Glutamatergic neuron (in vitro differentiated cells): ENCODE results near the gene AFF2. TPM values are rescaled to one million over a fixed set of nuclear protein-coding genes. Genes with fewer than 3 reads are reported as not detected.

ENCODE experiments used
- DNase-seq: peaks from one replicate; pipeline ENCODE4 v3.0.0; 2022
- H3K27ac Mint-ChIP-seq: one replicate; pipeline ENCODE4 v1.8.0; 2020; ENCODE audit warnings: mild to moderate bottlenecking, mixed read lengths, inconsistent platforms; ENCODE audit not compliant: unreplicated experiment
- H3K27me3 Mint-ChIP-seq: one replicate; pipeline ENCODE4 v1.8.0; 2020; ENCODE audit warnings: mild to moderate bottlenecking, moderate library complexity, mixed read lengths, inconsistent platforms; ENCODE audit not compliant: unreplicated experiment
- H3K36me3 Mint-ChIP-seq: one replicate; pipeline ENCODE4 v1.8.0; 2020; ENCODE audit warnings: mild to moderate bottlenecking, mixed read lengths, inconsistent platforms; ENCODE audit not compliant: unreplicated experiment
- H3K4me1 Mint-ChIP-seq: one replicate; pipeline ENCODE4 v1.8.0; 2020; ENCODE audit warnings: mild to moderate bottlenecking, low read depth, mixed read lengths, inconsistent platforms; ENCODE audit not compliant: unreplicated experiment
- H3K4me3 Mint-ChIP-seq: one replicate; pipeline ENCODE4 v1.8.0; 2020; ENCODE audit warnings: mild to moderate bottlenecking, mixed read lengths, inconsistent platforms; ENCODE audit not compliant: unreplicated experiment
- H3K9me3 Mint-ChIP-seq: one replicate; pipeline ENCODE4 v1.8.0; 2020; ENCODE audit warnings: mild to moderate bottlenecking, moderate library complexity, mixed read lengths, inconsistent platforms; ENCODE audit not compliant: unreplicated experiment
- total RNA-seq: library from RNA; stranded (reverse); fragmentation: NEBNext Ultra II Directional; extraction: Animal tissue kit (Norgen Biotek cat#: 25700); gene quantifications from one replicate; pipeline ENCODE4 v1.2.1, GENCODE V29; 2021; ENCODE audit not compliant: unreplicated experiment
- TF ChIP-seq, protein P1 (sequence below): fragments of 200-600 bp; sonication (generic); IDR thresholded peaks from one replicate; pipeline ENCODE4 v1.5.0; 2021; ENCODE audit not compliant: partially characterized antibody, unreplicated experiment

The AFF2 gene
- total RNA-seq, 1 donor from 2014 or later, result 12.2 TPM

DNA sequence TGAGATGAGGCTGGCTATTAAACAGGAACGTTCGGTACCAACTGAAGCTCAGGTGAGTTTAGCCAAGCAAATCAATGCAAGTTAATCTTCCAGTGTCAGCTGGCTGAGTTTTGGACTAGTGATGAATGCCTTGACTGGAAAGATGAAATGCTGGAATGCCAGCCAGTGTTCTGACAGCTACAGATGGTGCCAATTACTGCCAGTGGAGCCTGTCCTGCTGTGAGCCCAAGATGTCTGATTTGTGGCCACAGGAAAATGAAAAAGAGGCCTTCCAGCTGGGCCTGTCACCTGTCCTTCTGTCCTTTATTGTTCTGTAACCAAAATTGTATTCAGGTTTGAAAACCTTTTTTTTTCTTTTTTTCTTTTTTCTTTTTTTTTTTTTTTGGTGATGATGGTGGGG is 223.1 kb downstream of the AFF2 start:
- no peaks in the 10 kb centered on the region for H3K4me1 Mint-ChIP-seq
- no peak overlapping the region for H3K4me3 Mint-ChIP-seq
- TF ChIP-seq, protein P1, sequence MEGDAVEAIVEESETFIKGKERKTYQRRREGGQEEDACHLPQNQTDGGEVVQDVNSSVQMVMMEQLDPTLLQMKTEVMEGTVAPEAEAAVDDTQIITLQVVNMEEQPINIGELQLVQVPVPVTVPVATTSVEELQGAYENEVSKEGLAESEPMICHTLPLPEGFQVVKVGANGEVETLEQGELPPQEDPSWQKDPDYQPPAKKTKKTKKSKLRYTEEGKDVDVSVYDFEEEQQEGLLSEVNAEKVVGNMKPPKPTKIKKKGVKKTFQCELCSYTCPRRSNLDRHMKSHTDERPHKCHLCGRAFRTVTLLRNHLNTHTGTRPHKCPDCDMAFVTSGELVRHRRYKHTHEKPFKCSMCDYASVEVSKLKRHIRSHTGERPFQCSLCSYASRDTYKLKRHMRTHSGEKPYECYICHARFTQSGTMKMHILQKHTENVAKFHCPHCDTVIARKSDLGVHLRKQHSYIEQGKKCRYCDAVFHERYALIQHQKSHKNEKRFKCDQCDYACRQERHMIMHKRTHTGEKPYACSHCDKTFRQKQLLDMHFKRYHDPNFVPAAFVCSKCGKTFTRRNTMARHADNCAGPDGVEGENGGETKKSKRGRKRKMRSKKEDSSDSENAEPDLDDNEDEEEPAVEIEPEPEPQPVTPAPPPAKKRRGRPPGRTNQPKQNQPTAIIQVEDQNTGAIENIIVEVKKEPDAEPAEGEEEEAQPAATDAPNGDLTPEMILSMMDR, result no peak
- no peaks in the 10 kb centered on the region for H3K9me3 Mint-ChIP-seq
- no peak for DNase-seq
- H3K27ac Mint-ChIP-seq, result no peak overlapping the region
- H3K27me3 Mint-ChIP-seq, result no peaks in the 10 kb centered on the region
- H3K36me3 Mint-ChIP-seq, result no peaks in the 10 kb centered on the region

DNA sequence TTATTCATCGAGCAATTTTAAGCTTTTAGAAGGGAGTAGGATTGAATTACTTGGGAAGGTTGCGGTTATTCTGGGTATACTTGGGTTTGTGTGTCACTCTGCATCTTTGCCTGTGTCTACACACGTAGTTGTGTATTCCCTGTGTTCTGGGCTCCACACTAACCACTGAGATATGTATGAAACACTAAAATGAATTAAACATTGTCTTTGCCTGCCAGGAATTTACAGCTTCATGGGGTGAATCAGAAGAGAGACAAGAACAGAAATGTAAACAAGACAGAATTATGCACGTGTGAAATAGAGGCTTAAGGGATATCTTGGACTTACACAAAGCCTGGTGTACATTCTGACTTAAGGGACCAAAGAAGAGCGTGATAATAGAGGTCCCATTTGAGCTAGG is 228.5 kb downstream of the AFF2 start:
- H3K27me3 Mint-ChIP-seq, result no peaks in the 10 kb centered on the region
- H3K4me1 Mint-ChIP-seq, result no peaks in the 10 kb centered on the region
- DNase-seq, result no peak
- no peaks in the 10 kb centered on the region for H3K36me3 Mint-ChIP-seq
- TF ChIP-seq, protein P1, result no peak
- H3K4me3 Mint-ChIP-seq, result no peak overlapping the region
- no peaks in the 10 kb centered on the region for H3K9me3 Mint-ChIP-seq
- no peak overlapping the region for H3K27ac Mint-ChIP-seq

DNA sequence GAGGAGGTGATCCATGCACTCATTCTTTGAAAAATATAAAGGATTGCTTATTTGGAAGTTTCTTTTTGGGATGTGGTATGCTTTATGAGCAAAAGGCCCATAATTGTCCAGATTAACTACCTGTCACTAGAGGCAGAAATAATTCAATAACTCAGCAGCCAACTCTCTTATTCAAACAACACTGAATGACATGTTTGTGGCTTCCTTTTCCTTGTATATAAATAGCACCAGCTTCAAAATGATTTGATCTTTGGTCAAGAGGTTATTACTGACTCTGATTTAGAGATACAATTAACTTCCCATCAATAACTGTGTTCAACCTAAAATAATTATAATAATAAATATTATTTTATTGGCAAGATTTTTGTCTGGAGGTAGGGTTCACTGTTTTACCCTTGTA is 232.3 kb downstream of the AFF2 start:
- DNase-seq, result no peak
- TF ChIP-seq, protein P1, result no peak
- Mint-ChIP-seq H3K27ac (no peak overlapping the region), H3K27me3 (no peaks in the 10 kb centered on the region), H3K36me3 (no peaks in the 10 kb centered on the region), H3K4me3 (no peak overlapping the region), H3K4me1 (no peaks in the 10 kb centered on the region), H3K9me3 (no peaks in the 10 kb centered on the region)

DNA sequence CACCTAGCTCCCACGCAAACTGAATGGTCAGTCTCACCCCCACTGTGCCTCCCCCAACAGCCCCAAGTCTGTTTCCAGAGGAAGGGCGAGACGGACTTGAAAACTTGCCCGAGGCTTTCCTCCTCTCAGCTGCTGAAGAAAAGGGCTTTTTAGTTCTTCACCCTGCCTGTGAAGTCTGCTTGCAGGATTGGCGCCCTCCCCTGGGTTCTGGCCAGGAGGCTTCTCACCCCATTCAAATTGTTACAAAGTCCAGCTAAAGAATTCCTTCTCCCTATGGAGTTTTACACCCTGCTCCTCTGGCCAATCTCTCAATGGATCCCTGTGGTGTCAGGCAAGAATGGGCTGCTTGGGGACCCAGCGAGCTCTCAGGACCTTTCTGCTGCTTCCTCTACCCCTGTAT is 241.0 kb downstream of the AFF2 start:
- H3K27me3 Mint-ChIP-seq, result no peaks in the 10 kb centered on the region
- H3K4me3 Mint-ChIP-seq, result no peak overlapping the region
- TF ChIP-seq, protein P1, result no peak
- no peaks in the 10 kb centered on the region for H3K4me1 Mint-ChIP-seq
- H3K27ac Mint-ChIP-seq, result no peak overlapping the region
- no peaks in the 10 kb centered on the region for H3K36me3 Mint-ChIP-seq
- H3K9me3 Mint-ChIP-seq, result no peaks in the 10 kb centered on the region
- no peak for DNase-seq

DNA sequence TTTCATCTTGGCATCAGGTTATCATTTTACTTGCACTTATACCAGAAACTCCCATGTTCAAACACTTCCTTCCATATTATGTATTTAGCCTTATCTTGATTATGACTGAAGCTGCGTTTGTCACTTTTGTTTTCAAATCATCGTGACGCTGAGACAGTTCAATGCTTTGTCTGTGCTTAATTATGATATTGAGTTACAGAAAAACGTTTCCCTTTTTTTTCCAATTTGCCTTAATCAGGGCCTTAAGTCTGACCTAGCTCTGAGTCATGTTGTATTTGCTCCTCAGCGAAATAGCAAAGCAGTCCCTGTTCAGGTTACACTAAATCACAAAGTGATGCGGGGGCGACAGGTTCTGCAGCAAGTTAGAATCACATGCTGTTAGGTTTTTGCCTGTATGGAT is 254.7 kb downstream of the AFF2 start:
- no peaks in the 10 kb centered on the region for H3K36me3 Mint-ChIP-seq
- no peak overlapping the region for H3K27ac Mint-ChIP-seq
- TF ChIP-seq, protein P1, result no peak
- no peaks in the 10 kb centered on the region for H3K9me3 Mint-ChIP-seq
- H3K4me3 Mint-ChIP-seq, result no peak overlapping the region
- H3K27me3 Mint-ChIP-seq, result no peaks in the 10 kb centered on the region
- no peaks in the 10 kb centered on the region for H3K4me1 Mint-ChIP-seq
- DNase-seq, result no peak
